PFSK-1 (cell line): ENCODE results near the gene TTLL11.

Experiments
- POLR2AphosphoS5 ChIP-seq: IDR thresholded peaks from 2 replicates; pipeline ENCODE4 v1.6.1; 2012; ENCODE audit warnings: low read depth, mild to moderate bottlenecking, control low read depth, low read length, moderate library complexity
- TF ChIP-seq, protein P1 (sequence below), 2 experiments: IDR thresholded peaks; 2 replicates each; pipeline versions ENCODE4 v1.6.1 to v1.8.0; 2011 to 2012; ENCODE audit warnings: low read depth in 2 of 2, low read length in 2 of 2, control low read depth in 1 of 2, inconsistent platforms in 1 of 2, mild to moderate bottlenecking in 1 of 2, moderate library complexity in 1 of 2; ENCODE audit not compliant: insufficient read depth in 1 of 2

DNA sequence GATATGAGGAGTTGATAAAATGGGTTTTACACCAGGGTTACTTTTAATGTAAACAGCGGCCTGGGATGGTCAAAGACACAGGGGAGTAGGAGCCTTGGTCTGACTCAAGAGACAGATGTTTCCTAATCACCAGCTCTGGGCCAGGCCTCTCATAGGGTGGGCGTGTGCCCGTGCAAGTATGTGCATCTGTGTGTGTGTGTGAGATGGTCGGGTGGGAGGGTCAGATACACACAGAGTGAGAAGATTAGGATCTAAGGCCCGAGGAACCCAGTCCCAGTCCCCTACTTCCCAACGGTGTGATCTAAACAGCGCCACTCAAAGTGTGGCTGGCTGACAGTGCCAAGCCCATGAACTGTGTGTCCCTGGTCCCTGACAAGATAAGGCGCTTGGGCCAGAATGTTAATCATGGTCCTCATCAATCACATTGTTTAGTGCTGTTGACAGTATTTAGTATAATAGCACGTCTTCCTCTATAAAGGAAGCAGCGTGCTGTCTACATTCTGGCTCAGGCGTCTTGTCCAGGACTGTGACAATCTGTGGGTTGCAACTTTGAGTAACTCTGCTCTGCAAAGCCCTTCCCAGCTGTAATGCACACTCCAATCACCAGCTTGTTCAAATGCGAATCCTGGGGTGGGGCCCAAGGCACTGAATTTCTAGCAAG is 267.9 kb downstream of the TTLL11 start:
- TF ChIP-seq, protein P1, sequence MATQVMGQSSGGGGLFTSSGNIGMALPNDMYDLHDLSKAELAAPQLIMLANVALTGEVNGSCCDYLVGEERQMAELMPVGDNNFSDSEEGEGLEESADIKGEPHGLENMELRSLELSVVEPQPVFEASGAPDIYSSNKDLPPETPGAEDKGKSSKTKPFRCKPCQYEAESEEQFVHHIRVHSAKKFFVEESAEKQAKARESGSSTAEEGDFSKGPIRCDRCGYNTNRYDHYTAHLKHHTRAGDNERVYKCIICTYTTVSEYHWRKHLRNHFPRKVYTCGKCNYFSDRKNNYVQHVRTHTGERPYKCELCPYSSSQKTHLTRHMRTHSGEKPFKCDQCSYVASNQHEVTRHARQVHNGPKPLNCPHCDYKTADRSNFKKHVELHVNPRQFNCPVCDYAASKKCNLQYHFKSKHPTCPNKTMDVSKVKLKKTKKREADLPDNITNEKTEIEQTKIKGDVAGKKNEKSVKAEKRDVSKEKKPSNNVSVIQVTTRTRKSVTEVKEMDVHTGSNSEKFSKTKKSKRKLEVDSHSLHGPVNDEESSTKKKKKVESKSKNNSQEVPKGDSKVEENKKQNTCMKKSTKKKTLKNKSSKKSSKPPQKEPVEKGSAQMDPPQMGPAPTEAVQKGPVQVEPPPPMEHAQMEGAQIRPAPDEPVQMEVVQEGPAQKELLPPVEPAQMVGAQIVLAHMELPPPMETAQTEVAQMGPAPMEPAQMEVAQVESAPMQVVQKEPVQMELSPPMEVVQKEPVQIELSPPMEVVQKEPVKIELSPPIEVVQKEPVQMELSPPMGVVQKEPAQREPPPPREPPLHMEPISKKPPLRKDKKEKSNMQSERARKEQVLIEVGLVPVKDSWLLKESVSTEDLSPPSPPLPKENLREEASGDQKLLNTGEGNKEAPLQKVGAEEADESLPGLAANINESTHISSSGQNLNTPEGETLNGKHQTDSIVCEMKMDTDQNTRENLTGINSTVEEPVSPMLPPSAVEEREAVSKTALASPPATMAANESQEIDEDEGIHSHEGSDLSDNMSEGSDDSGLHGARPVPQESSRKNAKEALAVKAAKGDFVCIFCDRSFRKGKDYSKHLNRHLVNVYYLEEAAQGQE (IDR thresholded peaks at IDR 0.05; ENCODE audit: insufficient read depth in 1 of 2, low read depth in 2 of 2, low read length in 2 of 2), result no peak
- TF ChIP-seq POLR2AphosphoS5, result no peak
